Osteocyte (in vitro differentiated cells): ENCODE data around the gene TMUB1. TPM values are rescaled to one million over a fixed set of nuclear protein-coding genes. Genes with fewer than 3 reads are reported as not detected.
A peak's percentile ranks its signal among the peaks of the same experiment; 100 is the strongest.

ENCODE experiments used
- DNase-seq: peaks from one replicate; pipeline ENCODE4 v3.0.0; 2021; ENCODE audit warnings: mixed read lengths; ENCODE audit not compliant: unreplicated experiment; ENCODE audit errors: extremely low spot score
- H3K27ac Mint-ChIP-seq: one replicate; pipeline ENCODE4 v1.8.0; 2021; ENCODE audit warnings: mild to moderate bottlenecking, mixed read lengths; ENCODE audit not compliant: unreplicated experiment
- H3K27me3 Mint-ChIP-seq: one replicate; pipeline ENCODE4 v1.8.0; 2021; ENCODE audit warnings: mixed read lengths; ENCODE audit not compliant: unreplicated experiment
- H3K36me3 Mint-ChIP-seq: one replicate; pipeline ENCODE4 v1.8.0; 2021; ENCODE audit warnings: mixed read lengths; ENCODE audit not compliant: unreplicated experiment
- H3K4me1 Mint-ChIP-seq: one replicate; pipeline ENCODE4 v1.8.0; 2021; ENCODE audit warnings: mixed read lengths; ENCODE audit not compliant: unreplicated experiment
- H3K4me3 Mint-ChIP-seq: one replicate; pipeline ENCODE4 v1.8.0; 2021; ENCODE audit warnings: mild to moderate bottlenecking, moderate library complexity, mixed read lengths; ENCODE audit not compliant: unreplicated experiment
- H3K9me3 Mint-ChIP-seq: one replicate; pipeline ENCODE4 v1.8.0; 2021; ENCODE audit warnings: mixed read lengths; ENCODE audit not compliant: unreplicated experiment
- CTCF ChIP-seq: fragments of 200-600 bp; sonication (generic); IDR thresholded peaks from 2 replicates; pipeline ENCODE4 v1.5.0; 2021; ENCODE audit warnings: antibody characterized with exemption, mild to moderate bottlenecking, moderate library complexity
- long read RNA-seq: library from polyadenylated mRNA; unstranded; transcript quantifications from one replicate; pipeline ENCODE4 v2.0.0, GENCODE V29; 2021
- total RNA-seq: library from RNA; stranded (reverse); gene quantifications from 2 replicates; pipeline ENCODE4 v1.2.1, GENCODE V29; 2021

TMUB1 gene, protein sequence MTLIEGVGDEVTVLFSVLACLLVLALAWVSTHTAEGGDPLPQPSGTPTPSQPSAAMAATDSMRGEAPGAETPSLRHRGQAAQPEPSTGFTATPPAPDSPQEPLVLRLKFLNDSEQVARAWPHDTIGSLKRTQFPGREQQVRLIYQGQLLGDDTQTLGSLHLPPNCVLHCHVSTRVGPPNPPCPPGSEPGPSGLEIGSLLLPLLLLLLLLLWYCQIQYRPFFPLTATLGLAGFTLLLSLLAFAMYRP
- total RNA-seq: 26.1 and 30.0 TPM in 2 replicates
- long read RNA-seq: 0 reads

GRCh38 chr7:151083071-151083823, at the start of gene TMUB1:
Gene TMUB1 (minus strand): TSS chr7:151083493. CDS start chr7:151082563, 930 bp downstream.
- DNase-seq: no peak
- Mint-ChIP-seq H3K4me3 (peak within 1 kb of the TSS; percentile 89), H3K9me3 (no peaks in the 10 kb centered on the region), H3K27me3 (no peaks in the 10 kb centered on the region), H3K4me1 (peaks cover 55% of the 10 kb centered on the region), H3K36me3 (no peaks in the 10 kb centered on the region), H3K27ac (peak within 1 kb of the TSS; percentile 89)
- no peak for TF ChIP-seq CTCF

- Mint-ChIP-seq H3K27ac (no peak overlapping the region), H3K9me3 (no peaks in the 10 kb centered on the region), H3K4me3 (no peak overlapping the region), H3K27me3 (no peaks in the 10 kb centered on the region), H3K36me3 (peaks cover 39% of the 10 kb centered on the region), H3K4me1 (no peaks in the 10 kb centered on the region)
- no peak for DNase-seq
- TF ChIP-seq CTCF: no peak
These were observed 49.3 kb upstream of the TMUB1 start for GRCh38 chr7:151132461-151133205.

- no peak for TF ChIP-seq CTCF
- H3K9me3 Mint-ChIP-seq: no peaks in the 10 kb centered on the region
- DNase-seq: no peak
- H3K36me3 Mint-ChIP-seq: peaks cover 41% of the 10 kb centered on the region
- H3K4me1 Mint-ChIP-seq: no peaks in the 10 kb centered on the region
- H3K27me3 Mint-ChIP-seq: no peaks in the 10 kb centered on the region
- H3K4me3 Mint-ChIP-seq: no peak overlapping the region
- no peak overlapping the region for H3K27ac Mint-ChIP-seq
These were observed 48.5 kb upstream of the TMUB1 start for GRCh38 chr7:151131592-151132293.

DNA sequence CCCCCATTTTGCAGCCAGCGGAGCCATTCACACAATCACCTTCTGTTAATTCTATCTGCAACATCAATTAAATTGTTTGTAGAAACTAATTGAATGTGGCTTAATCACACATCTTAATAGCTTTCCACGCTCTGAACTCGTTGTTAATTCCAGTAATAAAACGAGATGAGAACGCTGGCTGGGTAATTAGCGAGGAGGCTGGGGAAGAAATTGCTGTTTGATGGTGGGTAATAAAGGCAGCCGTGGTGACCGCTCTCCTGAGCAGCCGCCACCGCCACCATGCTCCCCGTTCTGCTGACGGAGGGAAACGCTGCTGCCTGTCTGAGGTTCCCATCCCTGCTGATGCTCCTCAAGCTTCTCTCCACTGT, 47.9 kb upstream of the TMUB1 start:
- Mint-ChIP-seq H3K4me1 (no peaks in the 10 kb centered on the region), H3K9me3 (no peaks in the 10 kb centered on the region), H3K27ac (no peak overlapping the region), H3K4me3 (no peak overlapping the region), H3K27me3 (no peaks in the 10 kb centered on the region), H3K36me3 (peaks cover 37% of the 10 kb centered on the region)
- TF ChIP-seq CTCF: no peak
- DNase-seq: no peak
